H1 (cell line): Measurements from ENCODE around the gene YWHAQ. TPM values are rescaled to one million over a fixed set of nuclear protein-coding genes. Genes with fewer than 3 reads are reported as not detected.

Source experiments
- POLR2AphosphoS5 ChIP-seq: IDR thresholded peaks from 2 replicates; pipeline ENCODE4 v1.6.1; 2011; ENCODE audit warnings: low read depth, low read length
- RXRA ChIP-seq: IDR thresholded peaks from 2 replicates; pipeline ENCODE4 v1.6.1; 2011; ENCODE audit warnings: low read depth, mild to moderate bottlenecking, low read length, moderate library complexity; ENCODE audit not compliant: insufficient read depth
- polyA plus RNA-seq, 7 experiments: library from polyadenylated mRNA; depleted of rRNA in 3 of 7; stranded (reverse) in 5 of 7; unstranded in 2 of 7; fragments of >200 nt in 5 of 7; fragments of 200-250 nt in 2 of 7; gene quantifications; 1 replicate in 5 of 7; 2 replicates in 1 of 7; 4 replicates in 1 of 7; pipeline versions ENCODE4 v1.2.1 to v1.2.3, GENCODE V29; 2011 to 2013; ENCODE audit warnings: missing spikeins in 2 of 7, mixed read lengths in 2 of 7
- total RNA-seq: library from RNA; stranded (reverse); fragmentation: NEBNext Ultra II Directional; extraction: Animal tissue kit (Norgen Biotek cat#: 25700); gene quantifications from 2 replicates; pipeline ENCODE4 v1.2.1, GENCODE V29; 2021

The YWHAQ gene
- total and polyA plus RNA-seq, 2 of the 8 experiments (the other 6 are each of a cell fraction or from before 2014, with no cell fraction given): 244 to 480 TPM

DNA sequence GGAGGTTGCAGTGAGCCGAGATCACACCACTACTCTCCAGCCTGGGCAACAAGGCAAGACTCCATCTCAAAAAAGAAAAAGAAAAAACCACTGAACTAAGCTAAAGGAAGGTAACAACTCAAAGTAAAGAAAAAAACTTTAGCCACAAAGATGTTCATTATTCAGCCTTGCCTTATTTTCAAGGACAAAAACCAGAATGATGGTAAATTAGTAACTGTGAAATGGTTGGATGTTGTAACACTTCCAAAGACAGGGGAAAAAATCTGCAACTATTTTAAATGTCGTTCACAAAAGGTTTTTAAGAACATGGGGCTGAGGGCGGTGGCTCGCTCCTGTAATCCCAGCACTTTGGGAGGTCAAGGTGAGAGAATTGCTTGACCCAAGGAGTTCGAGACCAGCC, 85.3 kb downstream of the YWHAQ start (continued):
- no peak for TF ChIP-seq POLR2AphosphoS5
- TF ChIP-seq RXRA: no peak
